Measurements from ENCODE around the gene CDC34.

The CDC34 gene

DNA sequence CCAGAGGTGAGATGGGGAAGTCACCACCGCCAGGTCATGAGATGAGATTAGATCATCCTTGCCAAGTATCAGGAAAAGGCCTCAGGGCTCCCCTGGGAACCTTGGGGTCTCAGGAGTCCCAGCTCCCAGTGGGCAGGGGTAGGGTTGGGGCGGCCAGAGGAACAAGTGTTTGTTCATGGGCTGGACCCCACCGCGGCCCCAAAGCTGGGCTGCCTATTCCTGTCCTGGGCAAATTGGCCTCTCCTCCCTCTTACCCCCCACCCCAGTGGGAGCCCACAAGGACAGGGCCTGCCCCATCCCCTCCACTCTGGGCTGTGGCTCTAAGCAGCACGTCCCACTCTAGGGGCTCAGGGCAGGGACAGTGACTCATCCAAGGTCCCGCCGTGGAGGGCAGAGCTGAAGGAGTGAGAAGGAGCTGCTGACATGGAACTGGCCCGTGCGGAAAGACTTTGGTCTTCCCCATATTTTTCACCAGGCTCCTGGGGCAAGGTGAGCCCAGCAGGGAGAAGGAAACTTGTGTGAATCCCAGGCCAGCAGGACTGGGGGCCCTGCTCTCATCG is 54.1 kb downstream of the CDC34 start:
- in situ Hi-C loops (cut with HindIII; ENCODE audit: low sequenced_read_pairs): no loop called here

DNA sequence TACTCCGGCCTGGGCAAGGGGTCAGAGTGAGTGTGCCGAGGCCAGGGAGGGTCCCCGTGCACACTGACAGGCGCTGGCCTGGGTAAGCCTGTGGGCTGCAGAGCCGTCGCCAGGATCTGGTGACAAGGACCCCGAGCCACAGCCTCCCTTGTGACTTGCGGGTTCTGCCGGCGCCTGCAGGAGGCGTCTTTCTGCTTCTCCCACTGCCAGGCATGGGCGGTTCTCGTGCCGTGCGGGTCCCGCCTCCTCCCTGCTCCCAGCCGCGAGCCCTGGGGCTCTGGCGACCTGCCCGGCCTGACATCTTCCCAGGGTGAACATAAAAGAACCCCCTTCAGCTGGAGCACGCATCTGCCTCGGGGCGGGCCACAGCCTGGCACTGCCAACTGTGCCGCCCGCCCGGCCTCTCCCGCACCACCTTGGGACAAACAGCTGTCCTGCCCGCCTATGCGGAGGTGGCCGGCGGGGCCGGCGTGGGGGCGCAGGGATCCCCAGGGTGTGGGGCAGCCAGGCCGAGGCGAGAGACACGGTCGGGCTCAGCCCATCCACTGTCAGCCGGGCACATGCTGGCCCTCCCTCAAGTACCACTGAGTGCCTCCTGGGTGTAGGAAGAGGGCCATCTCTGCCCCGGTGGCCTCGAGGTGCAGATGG is 56.7 kb downstream of the CDC34 start:
- in situ Hi-C loops (cut with HindIII; ENCODE audit: low sequenced_read_pairs): no loop called here

DNA sequence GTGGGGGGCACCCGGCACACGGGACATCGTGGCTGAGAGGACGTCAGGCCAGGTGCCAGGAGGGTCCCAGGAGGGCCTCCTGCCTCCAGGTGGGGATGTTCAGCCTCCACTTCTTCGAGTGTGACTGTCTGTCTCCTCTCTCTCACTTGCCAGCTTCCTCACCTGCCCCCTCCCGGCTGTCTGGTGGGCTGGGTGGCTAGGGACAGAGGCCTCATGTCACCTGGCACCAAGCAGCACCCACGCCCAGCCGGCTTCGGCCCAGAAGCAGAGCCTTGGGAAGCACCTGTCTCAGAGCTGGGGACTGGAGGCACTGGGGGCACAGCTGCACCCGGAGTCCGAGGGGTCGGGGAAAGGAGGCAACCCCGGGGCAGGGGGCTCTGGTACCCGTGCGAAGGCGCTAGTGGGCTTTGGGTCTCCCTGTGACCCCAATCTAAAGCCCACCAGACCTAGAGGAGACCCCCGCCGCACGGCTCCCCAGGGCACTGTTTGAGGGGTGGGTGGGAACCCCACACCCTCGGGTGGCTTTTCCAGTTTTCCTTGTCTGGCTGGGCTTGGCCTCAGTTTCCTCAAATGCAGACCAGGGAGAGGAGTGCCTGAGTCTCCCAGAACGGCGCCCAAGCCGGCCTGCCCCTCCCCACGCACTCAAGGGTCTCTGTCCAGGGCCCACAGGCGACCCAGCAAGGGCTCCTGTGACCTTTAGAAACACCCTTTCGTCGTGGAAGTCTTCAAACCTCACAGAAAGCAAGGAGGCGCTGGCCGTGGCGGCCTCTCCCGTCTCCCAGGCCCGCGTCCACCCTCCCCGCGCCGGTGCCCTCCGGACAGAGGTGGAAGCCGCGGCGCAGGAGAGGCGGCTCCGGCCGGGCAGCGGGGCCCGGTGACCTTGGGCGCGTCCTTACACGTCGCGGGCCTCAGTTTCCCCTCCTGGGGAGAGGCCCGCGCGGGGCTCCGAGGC is 57.5 kb downstream of the CDC34 start:
- in situ Hi-C loops (cut with HindIII; ENCODE audit: low sequenced_read_pairs): no loop called here

DNA sequence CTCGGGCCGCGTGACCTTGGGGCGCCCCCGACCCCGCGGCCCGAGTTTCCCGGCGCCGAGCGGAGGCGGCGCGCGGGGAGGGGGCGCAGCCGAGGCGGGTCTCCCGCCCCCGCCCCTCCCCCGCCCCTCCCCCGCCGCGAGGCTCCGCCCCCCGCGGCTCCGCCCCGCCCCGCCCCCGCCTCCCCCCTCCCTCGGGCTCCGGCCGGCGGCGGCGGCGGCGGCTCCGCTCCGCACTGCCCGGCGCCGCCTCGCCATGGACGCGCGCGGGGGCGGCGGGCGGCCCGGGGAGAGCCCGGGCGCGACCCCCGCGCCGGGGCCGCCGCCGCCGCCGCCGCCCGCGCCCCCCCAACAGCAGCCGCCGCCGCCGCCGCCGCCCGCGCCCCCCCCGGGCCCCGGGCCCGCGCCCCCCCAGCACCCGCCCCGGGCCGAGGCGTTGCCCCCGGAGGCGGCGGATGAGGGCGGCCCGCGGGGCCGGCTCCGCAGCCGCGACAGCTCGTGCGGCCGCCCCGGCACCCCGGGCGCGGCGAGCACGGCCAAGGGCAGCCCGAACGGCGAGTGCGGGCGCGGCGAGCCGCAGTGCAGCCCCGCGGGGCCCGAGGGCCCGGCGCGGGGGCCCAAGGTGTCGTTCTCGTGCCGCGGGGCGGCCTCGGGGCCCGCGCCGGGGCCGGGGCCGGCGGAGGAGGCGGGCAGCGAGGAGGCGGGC is 58.3 kb downstream of the CDC34 start, which contains the start of gene HCN2:
Gene HCN2 (plus strand): TSS at position 189 of the 703 bp plus-strand sequence. CDS start 65 bp downstream, at position 254.
- in situ Hi-C loops (cut with HindIII; ENCODE audit: low sequenced_read_pairs): no loop called here

DNA sequence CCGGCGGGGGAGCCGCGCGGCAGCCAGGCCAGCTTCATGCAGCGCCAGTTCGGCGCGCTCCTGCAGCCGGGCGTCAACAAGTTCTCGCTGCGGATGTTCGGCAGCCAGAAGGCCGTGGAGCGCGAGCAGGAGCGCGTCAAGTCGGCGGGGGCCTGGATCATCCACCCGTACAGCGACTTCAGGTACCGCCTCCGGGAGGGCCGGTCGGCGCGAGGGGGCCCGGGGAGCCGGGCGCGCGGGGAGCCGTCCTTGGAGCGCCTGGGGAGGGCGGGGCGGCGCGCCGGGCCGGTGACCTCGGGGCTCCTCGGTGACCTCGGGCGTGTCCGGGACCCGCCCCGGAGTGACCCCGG is 58.8 kb downstream of the CDC34 start:
- in situ Hi-C loops (cut with HindIII; ENCODE audit: low sequenced_read_pairs): no loop called here

DNA sequence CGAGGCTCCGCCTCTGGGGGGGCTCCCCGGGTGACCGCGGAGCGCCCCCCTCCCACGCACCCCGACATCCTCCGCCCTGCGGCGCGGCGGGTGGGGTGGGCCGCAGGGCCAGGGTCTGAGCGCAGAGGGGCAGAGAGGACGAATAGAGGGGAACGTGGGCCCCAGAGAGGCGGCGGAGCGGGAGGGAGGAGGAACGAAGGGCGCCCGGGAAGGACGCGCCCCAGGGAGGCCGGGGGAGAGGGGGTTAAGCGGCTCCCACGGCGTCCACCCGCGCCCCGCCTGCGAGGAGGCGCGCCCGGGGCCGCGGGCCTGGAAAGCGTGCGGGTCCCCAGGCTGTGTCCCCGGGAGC is 59.2 kb downstream of the CDC34 start:
- in situ Hi-C loops (cut with HindIII; ENCODE audit: low sequenced_read_pairs): no loop called here

DNA sequence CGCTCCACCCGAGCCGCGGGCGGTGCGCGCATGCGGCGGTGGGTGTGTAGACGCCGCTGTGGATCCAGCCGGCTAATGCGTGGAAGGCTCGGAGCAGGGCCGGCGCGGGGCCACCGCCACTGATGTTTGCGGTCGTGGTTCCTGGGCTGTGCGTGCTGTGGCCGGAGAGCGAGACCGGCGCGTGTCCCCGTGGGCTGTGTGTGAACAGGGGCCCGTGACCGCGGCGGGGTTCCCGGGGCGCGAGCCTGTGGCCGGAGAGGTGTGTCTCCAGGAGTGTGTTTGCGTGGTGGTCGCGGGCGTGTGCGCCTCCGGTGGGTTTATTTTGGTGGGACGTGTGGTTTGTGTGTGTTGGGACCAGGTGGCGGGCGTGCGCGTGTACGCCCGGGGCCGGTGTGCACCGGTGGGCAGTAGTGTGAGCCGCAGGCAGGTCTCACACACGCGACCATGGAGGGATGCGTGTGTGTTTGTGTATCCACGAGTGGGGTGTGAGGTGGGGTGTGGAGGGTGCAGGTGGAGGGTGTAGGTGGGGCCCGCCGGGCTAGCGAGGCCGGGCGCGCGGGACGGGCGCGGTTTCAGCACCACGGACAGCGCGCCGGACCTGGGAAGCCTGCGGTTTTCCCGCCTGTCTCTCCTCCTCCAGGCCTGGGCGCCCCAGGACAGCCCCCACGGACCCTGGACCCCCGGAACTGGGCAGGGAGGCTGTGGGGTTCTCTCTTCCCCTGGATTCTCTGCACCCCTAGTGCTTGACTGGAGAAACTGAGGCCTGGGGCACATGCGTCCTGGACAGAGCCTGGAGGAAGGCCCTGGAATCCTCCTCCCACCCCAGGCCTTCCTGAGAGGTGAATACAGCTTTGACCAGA is 59.8 kb downstream of the CDC34 start:
- in situ Hi-C loops (cut with HindIII; ENCODE audit: low sequenced_read_pairs): no loop called here
